Myometrial cell (primary cell): Measurements from ENCODE around the gene C5orf46. TPM values are rescaled to one million over a fixed set of nuclear protein-coding genes. Genes with fewer than 3 reads are reported as not detected.

ENCODE experiments used
- total RNA-seq: library from RNA; depleted of rRNA; stranded (reverse); fragments of >200 nt; gene quantifications from 2 replicates; pipeline ENCODE4 v1.2.3, GENCODE V29; 2015

The C5orf46 gene
- not detected in 2 replicates for total RNA-seq

DNA sequence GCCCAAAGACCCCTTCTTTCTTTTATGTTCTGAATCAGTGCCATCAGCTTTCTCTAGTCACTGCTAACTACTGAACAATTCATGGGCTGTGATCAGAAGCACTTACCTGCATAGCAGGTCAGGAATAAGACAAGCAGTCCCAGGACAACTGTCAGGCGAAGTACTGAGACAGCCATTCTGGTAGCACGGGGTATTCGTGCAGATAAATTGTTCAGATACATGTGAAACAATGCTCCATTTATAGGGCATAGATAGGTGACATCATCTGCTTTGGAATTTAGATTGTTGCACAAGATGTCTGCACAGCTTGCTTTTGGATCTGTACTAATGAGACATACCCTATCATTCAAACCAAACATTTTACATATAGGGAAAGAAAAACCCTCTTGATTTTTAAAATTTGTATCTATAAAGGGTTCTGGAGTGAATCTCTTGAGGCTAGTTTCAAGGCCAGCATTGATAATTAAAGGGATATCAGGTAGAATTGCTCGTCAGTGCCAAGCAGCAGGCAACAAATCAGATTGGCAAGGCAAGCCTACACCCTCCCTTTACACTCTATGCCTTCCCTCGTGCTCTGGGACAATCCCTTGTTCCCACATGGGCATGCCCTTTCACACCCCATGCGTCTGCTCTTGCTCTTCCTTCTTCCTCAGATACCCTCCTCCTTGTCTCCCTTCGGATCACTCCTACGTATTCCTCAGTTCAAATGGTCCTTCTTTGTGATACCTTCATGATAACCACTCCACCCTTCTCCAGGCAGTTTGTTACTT lies at the start of gene C5orf46:
Gene C5orf46, minus strand, starts transcription at position 213 of the 770 bp plus-strand sequence. Its CDS starts 37 bp downstream, at position 176.

DNA sequence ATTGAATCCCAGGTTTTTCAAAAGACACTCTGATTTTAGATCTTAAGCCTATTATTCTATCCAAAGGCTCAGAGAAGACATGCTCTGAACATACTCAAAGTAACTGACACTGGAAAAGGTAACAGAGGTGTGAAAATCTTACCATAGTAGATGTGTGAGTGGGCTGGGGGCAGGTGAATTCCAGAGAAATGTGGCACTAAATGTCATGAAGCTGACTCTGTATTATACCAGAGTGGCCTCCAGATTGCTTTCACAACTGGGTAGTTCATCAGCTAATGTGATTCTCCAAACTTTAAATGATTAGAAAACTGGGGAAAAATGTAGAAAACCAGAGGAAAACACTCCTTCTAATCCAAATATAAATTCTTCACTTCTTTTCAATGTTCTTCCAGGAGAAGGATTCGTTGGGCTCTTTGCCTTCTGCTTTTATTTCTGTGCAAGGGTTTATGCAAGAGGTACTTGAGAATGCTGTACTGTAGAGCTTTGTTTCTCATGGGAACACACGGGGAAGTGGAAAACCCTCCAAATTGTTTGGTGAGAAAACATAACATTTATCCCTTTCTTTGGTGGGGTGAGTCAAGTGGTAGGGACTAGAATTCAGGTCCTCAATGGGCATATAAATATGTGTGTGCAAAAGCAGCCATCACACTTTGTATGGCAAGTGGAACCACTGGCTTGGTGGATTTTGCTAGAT lies 28.1 kb downstream of the C5orf46 start, which contains the start of gene SCGB3A2:
Gene SCGB3A2, plus strand, starts transcription at position 646 of the 694 bp plus-strand sequence. CDS start 93 bp downstream, outside the sequence.

Other genes with a start within 250 kb of the C5orf46 start
- gene JAKMIP2, start 123.8 kb downstream of the C5orf46 start, total RNA-seq, result 5.2 and 8.3 TPM in 2 replicates
- gene SPINK1, start 74.9 kb downstream of the C5orf46 start, total RNA-seq, result not detected in 2 replicates
- not detected in 2 replicates for gene SCGB3A2, start 27.8 kb downstream of the C5orf46 start, total RNA-seq
- not detected in 2 replicates for gene SPINK5, start 157.4 kb upstream of the C5orf46 start, total RNA-seq